Astrocyte of the spinal cord (primary cell): ENCODE measurements around the gene TFDP1.

Experiments
- DNase-seq: peaks from one replicate; pipeline ENCODE4 v3.0.0; 2011; ENCODE audit warnings: low read depth, low spot score
- H3K4me3 ChIP-seq: 2 replicates; pipeline ENCODE4 v1.5.1; 2011; ENCODE audit warnings: low read depth, mild to moderate bottlenecking, low read length, moderate library complexity
- in situ Hi-C: cut with HindIII; loops from 2 replicates; pipeline ENCODE4 v1.10.0; 2017; ENCODE audit warnings: low sequenced_read_pairs
- TF ChIP-seq, protein P1 (sequence below): IDR thresholded peaks from 2 replicates; pipeline ENCODE4 v1.5.1; 2012; ENCODE audit warnings: low read depth, mild to moderate bottlenecking, low read length, inconsistent platforms

TFDP1 gene

GRCh38 chr13:113582841-113583631 lies 1.5 kb upstream of the TFDP1 start:
- TF ChIP-seq, protein P1, sequence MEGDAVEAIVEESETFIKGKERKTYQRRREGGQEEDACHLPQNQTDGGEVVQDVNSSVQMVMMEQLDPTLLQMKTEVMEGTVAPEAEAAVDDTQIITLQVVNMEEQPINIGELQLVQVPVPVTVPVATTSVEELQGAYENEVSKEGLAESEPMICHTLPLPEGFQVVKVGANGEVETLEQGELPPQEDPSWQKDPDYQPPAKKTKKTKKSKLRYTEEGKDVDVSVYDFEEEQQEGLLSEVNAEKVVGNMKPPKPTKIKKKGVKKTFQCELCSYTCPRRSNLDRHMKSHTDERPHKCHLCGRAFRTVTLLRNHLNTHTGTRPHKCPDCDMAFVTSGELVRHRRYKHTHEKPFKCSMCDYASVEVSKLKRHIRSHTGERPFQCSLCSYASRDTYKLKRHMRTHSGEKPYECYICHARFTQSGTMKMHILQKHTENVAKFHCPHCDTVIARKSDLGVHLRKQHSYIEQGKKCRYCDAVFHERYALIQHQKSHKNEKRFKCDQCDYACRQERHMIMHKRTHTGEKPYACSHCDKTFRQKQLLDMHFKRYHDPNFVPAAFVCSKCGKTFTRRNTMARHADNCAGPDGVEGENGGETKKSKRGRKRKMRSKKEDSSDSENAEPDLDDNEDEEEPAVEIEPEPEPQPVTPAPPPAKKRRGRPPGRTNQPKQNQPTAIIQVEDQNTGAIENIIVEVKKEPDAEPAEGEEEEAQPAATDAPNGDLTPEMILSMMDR: no peak
- peak; percentile 37 for DNase-seq
- in situ Hi-C loops: no loop called here
- H3K4me3 ChIP-seq: no peak overlapping the region

DNA sequence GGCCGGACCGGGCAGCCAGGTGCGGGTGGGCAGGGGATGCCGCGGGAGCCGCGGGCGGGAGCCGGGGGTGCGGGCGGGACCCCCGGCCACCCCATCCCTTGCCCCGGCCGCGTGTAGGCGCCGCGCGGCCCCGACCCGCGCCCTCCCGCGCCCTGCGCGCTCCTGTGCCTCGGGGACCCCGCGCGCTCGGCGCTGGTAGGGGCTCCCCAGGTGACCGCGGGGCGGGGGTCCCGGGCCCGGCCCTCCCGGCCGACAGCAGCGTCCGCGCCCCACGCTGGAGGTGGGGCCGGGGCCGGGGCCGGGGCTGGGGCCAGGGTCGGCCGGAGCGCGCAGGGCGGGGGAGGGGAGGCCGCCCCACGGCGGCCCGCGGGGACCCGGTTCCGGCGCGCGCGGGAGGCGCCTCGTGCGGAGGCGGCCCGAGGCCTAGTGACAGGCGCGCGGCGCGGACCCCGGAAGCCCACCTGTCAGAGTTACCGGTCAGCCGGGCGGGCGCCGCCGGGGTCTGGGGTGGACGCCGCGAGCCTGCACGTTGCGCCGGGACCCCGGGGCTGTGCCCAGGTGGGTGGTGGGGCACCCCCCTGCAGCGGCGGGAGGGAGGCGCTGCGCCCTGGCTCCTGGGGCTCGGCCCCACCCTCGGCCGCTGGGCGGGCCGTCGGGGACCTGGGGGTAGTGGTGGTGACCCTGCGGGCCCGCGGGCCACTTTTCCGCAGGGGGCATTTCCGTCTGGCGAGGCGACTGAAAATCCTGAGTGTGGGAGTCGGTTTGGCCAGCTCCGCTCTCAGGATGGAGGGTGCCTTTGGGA lies 518 bp downstream of the TFDP1 start:
- in situ Hi-C loops: no loop called here
- no peak for DNase-seq
- peak overlapping the region; percentile 50 for H3K4me3 ChIP-seq
- TF ChIP-seq, protein P1: no peak

- TF ChIP-seq, protein P1: no peak
- H3K4me3 ChIP-seq: peak overlapping the region; percentile 50
- in situ Hi-C loops: no loop called here
- no peak for DNase-seq
Observed at GRCh38 chr13:113585896-113586295, 1.3 kb downstream of the TFDP1 start.

GRCh38 chr13:113586661-113587479 lies 2.3 kb downstream of the TFDP1 start:
- no peak for DNase-seq
- TF ChIP-seq, protein P1: no peak

DNA sequence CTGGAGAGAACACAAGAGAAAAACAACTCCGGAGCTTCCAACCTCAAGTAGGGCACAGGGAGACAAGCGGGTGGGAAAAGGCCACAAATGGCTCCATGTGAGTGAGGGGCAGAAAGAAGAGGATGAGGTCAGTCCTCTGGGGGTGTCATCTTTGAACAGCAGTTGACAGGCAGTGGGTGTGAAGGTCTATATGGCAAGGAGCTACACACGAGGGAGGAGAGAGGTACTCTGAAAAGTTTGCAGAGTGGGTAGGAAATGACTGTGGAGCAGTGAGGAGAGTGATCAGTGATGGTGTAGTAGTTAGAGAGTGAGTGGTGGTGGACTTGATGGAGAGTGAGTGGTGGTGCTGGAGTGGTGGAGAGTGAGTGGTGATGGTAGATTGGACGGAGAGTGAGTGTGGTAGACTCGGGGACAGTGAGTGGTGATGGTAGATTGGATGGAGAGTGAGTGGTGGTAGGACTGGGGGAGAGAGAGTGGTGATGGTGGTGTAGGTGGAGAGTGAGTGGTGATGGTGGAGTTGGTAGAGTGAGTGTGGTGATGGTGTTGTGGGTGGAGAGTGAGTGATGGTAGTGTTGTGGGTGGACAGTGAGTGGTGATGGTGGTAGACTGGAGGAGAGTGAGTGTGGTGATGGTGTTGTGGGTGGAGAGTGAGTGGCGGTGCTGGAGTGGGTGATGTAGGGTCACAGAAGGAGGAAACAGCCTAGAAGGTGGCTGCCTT lies 4.0 kb downstream of the TFDP1 start:
- DNase-seq: no peak
- TF ChIP-seq, protein P1: no peak
- in situ Hi-C loops: no loop called here
- H3K4me3 ChIP-seq: no peak overlapping the region

More at GRCh38 chr13:113586661-113587479, 2.3 kb downstream of the TFDP1 start:
- in situ Hi-C loops: no loop called here
- H3K4me3 ChIP-seq: no peak overlapping the region
